ENCODE measurements around the gene MYL6B.
A peak's percentile ranks its signal among the peaks of the same experiment; 100 is the strongest.

MYL6B gene

GRCh38 chr12:56124133-56124532 lies 28.3 kb upstream of the MYL6B start:
- Histone ChIP-seq H3K9me3 (ENCODE audit: insufficient read depth, low read depth, low read length) (no peaks in the 10 kb centered on the region), H3K4me3 (ENCODE audit: low read length, poor library complexity, severe bottlenecking) (no peak overlapping the region), H3K4me2 (ENCODE audit: low read depth, low read length, poor library complexity, severe bottlenecking) (no peak overlapping the region), H3K4me1 (ENCODE audit: insufficient read depth, low read length, poor library complexity, severe bottlenecking) (peaks cover 40% of the 10 kb centered on the region), H4K20me1 (ENCODE audit: insufficient read depth, low read length, poor library complexity, severe bottlenecking) (peaks cover 6% of the 10 kb centered on the region), H3K9ac (ENCODE audit: low read depth, low read length, poor library complexity, severe bottlenecking) (no peak overlapping the region), H3K9me2 (replicated peaks; ENCODE audit: low read depth, low read length) (no peaks in the 10 kb centered on the region), H3F3A (ENCODE audit: low read depth) (peaks cover 7% of the 10 kb centered on the region), H3K79me2 (ENCODE audit: insufficient read depth, low read length) (peaks cover 34% of the 10 kb centered on the region), H2AFZ (ENCODE audit: low read length) (no peak overlapping the region), H3K27me3 (ENCODE audit: insufficient read depth, low read length, poor library complexity, severe bottlenecking) (no peaks in the 10 kb centered on the region), H3K36me3 (ENCODE audit: insufficient read depth, low read length) (no peaks in the 10 kb centered on the region)
- TF ChIP-seq, protein P1, sequence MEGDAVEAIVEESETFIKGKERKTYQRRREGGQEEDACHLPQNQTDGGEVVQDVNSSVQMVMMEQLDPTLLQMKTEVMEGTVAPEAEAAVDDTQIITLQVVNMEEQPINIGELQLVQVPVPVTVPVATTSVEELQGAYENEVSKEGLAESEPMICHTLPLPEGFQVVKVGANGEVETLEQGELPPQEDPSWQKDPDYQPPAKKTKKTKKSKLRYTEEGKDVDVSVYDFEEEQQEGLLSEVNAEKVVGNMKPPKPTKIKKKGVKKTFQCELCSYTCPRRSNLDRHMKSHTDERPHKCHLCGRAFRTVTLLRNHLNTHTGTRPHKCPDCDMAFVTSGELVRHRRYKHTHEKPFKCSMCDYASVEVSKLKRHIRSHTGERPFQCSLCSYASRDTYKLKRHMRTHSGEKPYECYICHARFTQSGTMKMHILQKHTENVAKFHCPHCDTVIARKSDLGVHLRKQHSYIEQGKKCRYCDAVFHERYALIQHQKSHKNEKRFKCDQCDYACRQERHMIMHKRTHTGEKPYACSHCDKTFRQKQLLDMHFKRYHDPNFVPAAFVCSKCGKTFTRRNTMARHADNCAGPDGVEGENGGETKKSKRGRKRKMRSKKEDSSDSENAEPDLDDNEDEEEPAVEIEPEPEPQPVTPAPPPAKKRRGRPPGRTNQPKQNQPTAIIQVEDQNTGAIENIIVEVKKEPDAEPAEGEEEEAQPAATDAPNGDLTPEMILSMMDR (conservative IDR thresholded peaks at IDR 0.05; ENCODE audit: low read length) = no peak
- no peak for TF ChIP-seq EZH2phosphoT487 (IDR thresholded peaks at IDR 0.05; ENCODE audit: borderline replicate concordance)

- peaks cover 5% of the 10 kb centered on the region for H4K20me1 ChIP-seq (ENCODE audit: insufficient read depth, low read length, poor library complexity, severe bottlenecking)
- H3K4me1 ChIP-seq (ENCODE audit: insufficient read depth, low read length, poor library complexity, severe bottlenecking) = peaks cover 51% of the 10 kb centered on the region
- peaks cover 7% of the 10 kb centered on the region for H3F3A ChIP-seq (ENCODE audit: low read depth)
- no peaks in the 10 kb centered on the region for H3K27me3 ChIP-seq (ENCODE audit: insufficient read depth, low read length, poor library complexity, severe bottlenecking)
- no peaks in the 10 kb centered on the region for H3K9me3 ChIP-seq (ENCODE audit: insufficient read depth, low read depth, low read length)
- no peaks in the 10 kb centered on the region for H3K9me2 ChIP-seq (replicated peaks; ENCODE audit: low read depth, low read length)
- peak overlapping the region; percentile 95 for H3K4me2 ChIP-seq (ENCODE audit: low read depth, low read length, poor library complexity, severe bottlenecking)
- TF ChIP-seq EZH2phosphoT487 (IDR thresholded peaks at IDR 0.05; ENCODE audit: borderline replicate concordance) = no peak
- TF ChIP-seq, protein P1 (conservative IDR thresholded peaks at IDR 0.05; ENCODE audit: low read length) = no peak
- peaks cover 11% of the 10 kb centered on the region; the same call in 1 of the 2 replicates for H3K36me3 ChIP-seq (ENCODE audit: insufficient read depth, low read length)
- peaks cover 42% of the 10 kb centered on the region for H3K79me2 ChIP-seq (ENCODE audit: insufficient read depth, low read length)
- no peak overlapping the region for H2AFZ ChIP-seq (ENCODE audit: low read length)
- H3K4me3 ChIP-seq (ENCODE audit: low read length, poor library complexity, severe bottlenecking) = peak overlapping the region; percentile 75
- peak overlapping the region; percentile 81 for H3K9ac ChIP-seq (ENCODE audit: low read depth, low read length, poor library complexity, severe bottlenecking)
Measured at GRCh38 chr12:56126732-56127239, 25.6 kb upstream of the MYL6B start.

- H3K9me3 ChIP-seq (ENCODE audit: insufficient read depth, low read depth, low read length) = no peaks in the 10 kb centered on the region
- H3K4me1 ChIP-seq (ENCODE audit: insufficient read depth, low read length, poor library complexity, severe bottlenecking) = peaks cover 52% of the 10 kb centered on the region
- peak overlapping the region; percentile 95 for H3K4me2 ChIP-seq (ENCODE audit: low read depth, low read length, poor library complexity, severe bottlenecking)
- TF ChIP-seq, protein P1 (conservative IDR thresholded peaks at IDR 0.05; ENCODE audit: low read length) = no peak
- no peak for TF ChIP-seq EZH2phosphoT487 (IDR thresholded peaks at IDR 0.05; ENCODE audit: borderline replicate concordance)
- peaks cover 5% of the 10 kb centered on the region for H4K20me1 ChIP-seq (ENCODE audit: insufficient read depth, low read length, poor library complexity, severe bottlenecking)
- no peaks in the 10 kb centered on the region for H3K9me2 ChIP-seq (replicated peaks; ENCODE audit: low read depth, low read length)
- H2AFZ ChIP-seq (ENCODE audit: low read length) = peak overlapping the region; percentile 52; the same call in 1 of the 2 replicates
- peak overlapping the region; percentile 75 for H3K4me3 ChIP-seq (ENCODE audit: low read length, poor library complexity, severe bottlenecking)
- H3K79me2 ChIP-seq (ENCODE audit: insufficient read depth, low read length) = peaks cover 49% of the 10 kb centered on the region
- no peaks in the 10 kb centered on the region for H3K27me3 ChIP-seq (ENCODE audit: insufficient read depth, low read length, poor library complexity, severe bottlenecking)
- H3K36me3 ChIP-seq (ENCODE audit: insufficient read depth, low read length) = peaks cover 18% of the 10 kb centered on the region; the same call in 1 of the 2 replicates
- peaks cover 7% of the 10 kb centered on the region for H3F3A ChIP-seq (ENCODE audit: low read depth)
- peak overlapping the region; percentile 81 for H3K9ac ChIP-seq (ENCODE audit: low read depth, low read length, poor library complexity, severe bottlenecking)
Measured at GRCh38 chr12:56127485-56127887, 24.9 kb upstream of the MYL6B start.
